HepG2 (cell line): Measurements from ENCODE around the gene TMEM129. TPM values are rescaled to one million over a fixed set of nuclear protein-coding genes. Genes with fewer than 3 reads are reported as not detected.
A peak's percentile ranks its signal among the peaks of the same experiment; 100 is the strongest.

ENCODE experiments used
- HDAC6 ChIP-seq: fragments of 200-600 bp; sonication (generic); IDR thresholded peaks from 2 replicates; pipeline ENCODE4 v1.7.0; 2017; ENCODE audit warnings: mild to moderate bottlenecking, antibody characterized with exemption, low read length, low read depth
- SPEN ChIP-seq: sonication (generic); formaldehyde crosslinking; IDR thresholded peaks from 2 replicates; pipeline ENCODE4 v1.5.1; 2020; ENCODE audit warnings: low read depth, mild to moderate bottlenecking, missing genetic modification reagents
- ZNF124 ChIP-seq: sonication (generic); formaldehyde crosslinking; IDR thresholded peaks from 2 replicates; pipeline ENCODE4 v1.4.0; 2020; ENCODE audit warnings: missing genetic modification reagents
- ZNF160 ChIP-seq: sonication (generic); formaldehyde crosslinking; IDR thresholded peaks from 2 replicates; pipeline ENCODE4 v1.8.0; 2022; ENCODE audit warnings: mild to moderate bottlenecking, inconsistent platforms, missing genetic modification reagents
- ZNF589 ChIP-seq: sonication (generic); formaldehyde crosslinking; conservative IDR thresholded peaks from 2 replicates; pipeline ENCODE4 v1.8.0; 2022; ENCODE audit warnings: mild to moderate bottlenecking, moderate library complexity, missing genetic modification reagents
- ZNF737 ChIP-seq: sonication (generic); formaldehyde crosslinking; IDR thresholded peaks from 2 replicates; pipeline ENCODE4 v1.5.0; 2020; ENCODE audit warnings: missing genetic modification reagents, mild to moderate bottlenecking, borderline replicate concordance
- polyA plus RNA-seq, 8 experiments: library from polyadenylated mRNA; depleted of rRNA in 3 of 8; stranded (reverse) in 7 of 8; unstranded in 1 of 8; fragments of >200 nt; fragmentation: Illumina TruSeq in 4 of 8; extraction: Trizol in 4 of 8; gene quantifications; 2 replicates each; pipeline versions ENCODE4 v1.2.1 to v1.2.3, GENCODE V29; 2011 to 2016; ENCODE audit warnings: low read depth in 4 of 8, missing spikeins in 1 of 8, mixed read lengths in 1 of 8; ENCODE audit not compliant: insufficient read depth in 1 of 8
- total RNA-seq, 5 experiments: library from RNA; depleted of rRNA; stranded (reverse); fragments of >200 nt; fragmentation: Illumina TruSeq; extraction: Trizol; gene quantifications; 2 replicates each; pipeline ENCODE4 v1.2.3, GENCODE V29; 2016; ENCODE audit warnings: low read depth in 1 of 5
- TF ChIP-seq, protein P1 (sequence below): sonication (generic); formaldehyde crosslinking; IDR thresholded peaks from 2 replicates; pipeline ENCODE4 v1.5.1; 2020; ENCODE audit warnings: mild to moderate bottlenecking, missing genetic modification reagents, moderate library complexity
- TF ChIP-seq, protein P2 (sequence below): sonication (generic); formaldehyde crosslinking; IDR thresholded peaks from 2 replicates; pipeline ENCODE4 v1.5.1; 2020; ENCODE audit warnings: mild to moderate bottlenecking, moderate library complexity, missing genetic modification reagents
- TF ChIP-seq, protein P3 (sequence below): sonication (generic); formaldehyde crosslinking; IDR thresholded peaks from 2 replicates; pipeline ENCODE4 v1.5.1; 2020; ENCODE audit warnings: mild to moderate bottlenecking, missing genetic modification reagents, borderline replicate concordance
- TF ChIP-seq, protein P4 (sequence below): sonication (generic); formaldehyde crosslinking; IDR thresholded peaks from 2 replicates; pipeline ENCODE4 v1.4.0; 2020; ENCODE audit warnings: low read depth, mild to moderate bottlenecking, missing genetic modification reagents
- TF ChIP-seq, protein P5 (sequence below): sonication (generic); formaldehyde crosslinking; IDR thresholded peaks from 2 replicates; pipeline ENCODE4 v1.5.1; 2020; ENCODE audit warnings: missing genetic modification reagents, mild to moderate bottlenecking, borderline replicate concordance

TMEM129 gene
- total and polyA plus RNA-seq, 2 of the 13 experiments (the other 11 are each of a cell fraction or from before 2014, with no cell fraction given): 19.0 to 25.8 TPM

DNA sequence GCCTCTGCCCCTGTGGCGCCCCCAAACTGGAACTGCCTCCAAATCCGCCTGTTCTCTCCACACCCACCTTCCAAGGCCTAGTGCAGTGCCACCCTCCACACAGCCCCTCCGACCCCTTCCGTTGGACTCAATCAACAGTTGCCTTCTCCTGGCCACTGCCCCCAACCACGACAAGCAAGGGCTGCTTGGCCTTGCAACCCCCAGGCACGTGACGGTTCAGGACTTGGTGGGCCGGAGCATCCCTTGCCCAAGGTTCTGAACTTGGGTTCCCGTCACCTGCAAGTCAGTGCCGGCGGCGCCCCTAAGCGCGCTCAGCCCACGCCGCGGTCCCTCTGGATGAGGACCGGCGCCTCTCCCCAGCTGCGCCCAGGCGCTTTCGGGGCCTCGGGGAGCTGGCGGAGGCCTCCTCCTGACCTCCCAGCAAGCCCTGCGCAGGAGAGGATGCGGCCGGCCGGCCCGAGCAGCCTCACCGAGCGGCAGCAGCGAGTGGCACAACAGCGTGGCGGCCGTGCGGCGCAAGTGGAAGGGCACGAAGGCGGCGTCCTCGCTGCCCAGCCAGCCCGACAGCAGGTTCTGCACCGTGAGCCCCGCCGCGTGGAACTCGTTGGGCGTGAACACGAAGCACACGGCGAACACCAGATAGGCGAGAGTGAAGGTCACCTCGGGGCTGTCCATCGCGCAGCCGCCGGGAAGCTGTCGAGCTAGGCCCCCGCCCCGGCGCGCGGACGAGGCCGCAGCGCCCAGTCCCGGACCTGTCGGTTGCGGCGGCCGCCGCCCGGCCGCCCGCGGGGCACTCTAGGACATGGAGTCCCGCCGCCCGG lies 750 bp downstream of the TMEM129 start (continued):
- TF ChIP-seq, protein P1, sequence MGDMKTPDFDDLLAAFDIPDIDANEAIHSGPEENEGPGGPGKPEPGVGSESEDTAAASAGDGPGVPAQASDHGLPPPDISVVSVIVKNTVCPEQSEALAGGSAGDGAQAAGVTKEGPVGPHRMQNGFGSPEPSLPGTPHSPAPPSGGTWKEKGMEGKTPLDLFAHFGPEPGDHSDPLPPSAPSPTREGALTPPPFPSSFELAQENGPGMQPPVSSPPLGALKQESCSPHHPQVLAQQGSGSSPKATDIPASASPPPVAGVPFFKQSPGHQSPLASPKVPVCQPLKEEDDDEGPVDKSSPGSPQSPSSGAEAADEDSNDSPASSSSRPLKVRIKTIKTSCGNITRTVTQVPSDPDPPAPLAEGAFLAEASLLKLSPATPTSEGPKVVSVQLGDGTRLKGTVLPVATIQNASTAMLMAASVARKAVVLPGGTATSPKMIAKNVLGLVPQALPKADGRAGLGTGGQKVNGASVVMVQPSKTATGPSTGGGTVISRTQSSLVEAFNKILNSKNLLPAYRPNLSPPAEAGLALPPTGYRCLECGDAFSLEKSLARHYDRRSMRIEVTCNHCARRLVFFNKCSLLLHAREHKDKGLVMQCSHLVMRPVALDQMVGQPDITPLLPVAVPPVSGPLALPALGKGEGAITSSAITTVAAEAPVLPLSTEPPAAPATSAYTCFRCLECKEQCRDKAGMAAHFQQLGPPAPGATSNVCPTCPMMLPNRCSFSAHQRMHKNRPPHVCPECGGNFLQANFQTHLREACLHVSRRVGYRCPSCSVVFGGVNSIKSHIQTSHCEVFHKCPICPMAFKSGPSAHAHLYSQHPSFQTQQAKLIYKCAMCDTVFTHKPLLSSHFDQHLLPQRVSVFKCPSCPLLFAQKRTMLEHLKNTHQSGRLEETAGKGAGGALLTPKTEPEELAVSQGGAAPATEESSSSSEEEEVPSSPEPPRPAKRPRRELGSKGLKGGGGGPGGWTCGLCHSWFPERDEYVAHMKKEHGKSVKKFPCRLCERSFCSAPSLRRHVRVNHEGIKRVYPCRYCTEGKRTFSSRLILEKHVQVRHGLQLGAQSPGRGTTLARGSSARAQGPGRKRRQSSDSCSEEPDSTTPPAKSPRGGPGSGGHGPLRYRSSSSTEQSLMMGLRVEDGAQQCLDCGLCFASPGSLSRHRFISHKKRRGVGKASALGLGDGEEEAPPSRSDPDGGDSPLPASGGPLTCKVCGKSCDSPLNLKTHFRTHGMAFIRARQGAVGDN (CRISPR knock-in tag): peak; percentile 95
- TF ChIP-seq HDAC6 (no peak), SPEN (no peak), ZNF124 (CRISPR knock-in tag) (no peak; the same call in 1 of the 2 replicates), ZNF737 (0 out of 2 replicates have a peak, but pooled peaks have one; percentile 58), ZNF589 (CRISPR knock-in tag) (peak; percentile 42; the same call in 1 of the 2 replicates), ZNF160 (CRISPR knock-in tag) (0 out of 2 replicates have a peak, but pooled peaks have one; percentile 57)
- TF ChIP-seq, protein P2, sequence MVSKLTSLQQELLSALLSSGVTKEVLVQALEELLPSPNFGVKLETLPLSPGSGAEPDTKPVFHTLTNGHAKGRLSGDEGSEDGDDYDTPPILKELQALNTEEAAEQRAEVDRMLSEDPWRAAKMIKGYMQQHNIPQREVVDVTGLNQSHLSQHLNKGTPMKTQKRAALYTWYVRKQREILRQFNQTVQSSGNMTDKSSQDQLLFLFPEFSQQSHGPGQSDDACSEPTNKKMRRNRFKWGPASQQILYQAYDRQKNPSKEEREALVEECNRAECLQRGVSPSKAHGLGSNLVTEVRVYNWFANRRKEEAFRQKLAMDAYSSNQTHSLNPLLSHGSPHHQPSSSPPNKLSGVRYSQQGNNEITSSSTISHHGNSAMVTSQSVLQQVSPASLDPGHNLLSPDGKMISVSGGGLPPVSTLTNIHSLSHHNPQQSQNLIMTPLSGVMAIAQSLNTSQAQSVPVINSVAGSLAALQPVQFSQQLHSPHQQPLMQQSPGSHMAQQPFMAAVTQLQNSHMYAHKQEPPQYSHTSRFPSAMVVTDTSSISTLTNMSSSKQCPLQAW (CRISPR knock-in tag): peak; percentile 63
- TF ChIP-seq, protein P3, sequence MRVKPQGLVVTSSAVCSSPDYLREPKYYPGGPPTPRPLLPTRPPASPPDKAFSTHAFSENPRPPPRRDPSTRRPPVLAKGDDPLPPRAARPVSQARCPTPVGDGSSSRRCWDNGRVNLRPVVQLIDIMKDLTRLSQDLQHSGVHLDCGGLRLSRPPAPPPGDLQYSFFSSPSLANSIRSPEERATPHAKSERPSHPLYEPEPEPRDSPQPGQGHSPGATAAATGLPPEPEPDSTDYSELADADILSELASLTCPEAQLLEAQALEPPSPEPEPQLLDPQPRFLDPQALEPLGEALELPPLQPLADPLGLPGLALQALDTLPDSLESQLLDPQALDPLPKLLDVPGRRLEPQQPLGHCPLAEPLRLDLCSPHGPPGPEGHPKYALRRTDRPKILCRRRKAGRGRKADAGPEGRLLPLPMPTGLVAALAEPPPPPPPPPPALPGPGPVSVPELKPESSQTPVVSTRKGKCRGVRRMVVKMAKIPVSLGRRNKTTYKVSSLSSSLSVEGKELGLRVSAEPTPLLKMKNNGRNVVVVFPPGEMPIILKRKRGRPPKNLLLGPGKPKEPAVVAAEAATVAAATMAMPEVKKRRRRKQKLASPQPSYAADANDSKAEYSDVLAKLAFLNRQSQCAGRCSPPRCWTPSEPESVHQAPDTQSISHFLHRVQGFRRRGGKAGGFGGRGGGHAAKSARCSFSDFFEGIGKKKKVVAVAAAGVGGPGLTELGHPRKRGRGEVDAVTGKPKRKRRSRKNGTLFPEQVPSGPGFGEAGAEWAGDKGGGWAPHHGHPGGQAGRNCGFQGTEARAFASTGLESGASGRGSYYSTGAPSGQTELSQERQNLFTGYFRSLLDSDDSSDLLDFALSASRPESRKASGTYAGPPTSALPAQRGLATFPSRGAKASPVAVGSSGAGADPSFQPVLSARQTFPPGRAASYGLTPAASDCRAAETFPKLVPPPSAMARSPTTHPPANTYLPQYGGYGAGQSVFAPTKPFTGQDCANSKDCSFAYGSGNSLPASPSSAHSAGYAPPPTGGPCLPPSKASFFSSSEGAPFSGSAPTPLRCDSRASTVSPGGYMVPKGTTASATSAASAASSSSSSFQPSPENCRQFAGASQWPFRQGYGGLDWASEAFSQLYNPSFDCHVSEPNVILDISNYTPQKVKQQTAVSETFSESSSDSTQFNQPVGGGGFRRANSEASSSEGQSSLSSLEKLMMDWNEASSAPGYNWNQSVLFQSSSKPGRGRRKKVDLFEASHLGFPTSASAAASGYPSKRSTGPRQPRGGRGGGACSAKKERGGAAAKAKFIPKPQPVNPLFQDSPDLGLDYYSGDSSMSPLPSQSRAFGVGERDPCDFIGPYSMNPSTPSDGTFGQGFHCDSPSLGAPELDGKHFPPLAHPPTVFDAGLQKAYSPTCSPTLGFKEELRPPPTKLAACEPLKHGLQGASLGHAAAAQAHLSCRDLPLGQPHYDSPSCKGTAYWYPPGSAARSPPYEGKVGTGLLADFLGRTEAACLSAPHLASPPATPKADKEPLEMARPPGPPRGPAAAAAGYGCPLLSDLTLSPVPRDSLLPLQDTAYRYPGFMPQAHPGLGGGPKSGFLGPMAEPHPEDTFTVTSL (CRISPR knock-in tag): no peak
- TF ChIP-seq, protein P4, sequence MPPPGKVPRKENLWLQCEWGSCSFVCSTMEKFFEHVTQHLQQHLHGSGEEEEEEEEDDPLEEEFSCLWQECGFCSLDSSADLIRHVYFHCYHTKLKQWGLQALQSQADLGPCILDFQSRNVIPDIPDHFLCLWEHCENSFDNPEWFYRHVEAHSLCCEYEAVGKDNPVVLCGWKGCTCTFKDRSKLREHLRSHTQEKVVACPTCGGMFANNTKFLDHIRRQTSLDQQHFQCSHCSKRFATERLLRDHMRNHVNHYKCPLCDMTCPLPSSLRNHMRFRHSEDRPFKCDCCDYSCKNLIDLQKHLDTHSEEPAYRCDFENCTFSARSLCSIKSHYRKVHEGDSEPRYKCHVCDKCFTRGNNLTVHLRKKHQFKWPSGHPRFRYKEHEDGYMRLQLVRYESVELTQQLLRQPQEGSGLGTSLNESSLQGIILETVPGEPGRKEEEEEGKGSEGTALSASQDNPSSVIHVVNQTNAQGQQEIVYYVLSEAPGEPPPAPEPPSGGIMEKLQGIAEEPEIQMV (CRISPR knock-in tag): 0 out of 2 replicates have a peak, but pooled peaks have one; percentile 47
- TF ChIP-seq, protein P5, sequence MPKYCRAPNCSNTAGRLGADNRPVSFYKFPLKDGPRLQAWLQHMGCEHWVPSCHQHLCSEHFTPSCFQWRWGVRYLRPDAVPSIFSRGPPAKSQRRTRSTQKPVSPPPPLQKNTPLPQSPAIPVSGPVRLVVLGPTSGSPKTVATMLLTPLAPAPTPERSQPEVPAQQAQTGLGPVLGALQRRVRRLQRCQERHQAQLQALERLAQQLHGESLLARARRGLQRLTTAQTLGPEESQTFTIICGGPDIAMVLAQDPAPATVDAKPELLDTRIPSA (CRISPR knock-in tag): 0 out of 2 replicates have a peak, but pooled peaks have one; percentile 14
